SW 1271 (cell line): ENCODE measurements around the gene CEACAM5.

ENCODE experiments used
- DNase-seq, 2 experiments: peaks; one replicate each; lab custom pipeline; 2025; lab: John Stamatoyannopoulos, UW

The CEACAM5 gene

DNA sequence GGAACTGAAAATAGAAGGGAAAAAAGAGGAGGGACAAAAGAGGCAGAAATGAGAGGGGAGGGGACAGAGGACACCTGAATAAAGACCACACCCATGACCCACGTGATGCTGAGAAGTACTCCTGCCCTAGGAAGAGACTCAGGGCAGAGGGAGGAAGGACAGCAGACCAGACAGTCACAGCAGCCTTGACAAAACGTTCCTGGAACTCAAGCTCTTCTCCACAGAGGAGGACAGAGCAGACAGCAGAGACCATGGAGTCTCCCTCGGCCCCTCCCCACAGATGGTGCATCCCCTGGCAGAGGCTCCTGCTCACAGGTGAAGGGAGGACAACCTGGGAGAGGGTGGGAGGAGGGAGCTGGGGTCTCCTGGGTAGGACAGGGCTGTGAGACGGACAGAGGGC lies at the start of gene CEACAM5:
TSS of gene CEACAM5 (plus strand) at position 146 of the 400 bp plus-strand sequence. CDS start at position 252, 106 bp downstream.
- DNase-seq: no peak

DNA sequence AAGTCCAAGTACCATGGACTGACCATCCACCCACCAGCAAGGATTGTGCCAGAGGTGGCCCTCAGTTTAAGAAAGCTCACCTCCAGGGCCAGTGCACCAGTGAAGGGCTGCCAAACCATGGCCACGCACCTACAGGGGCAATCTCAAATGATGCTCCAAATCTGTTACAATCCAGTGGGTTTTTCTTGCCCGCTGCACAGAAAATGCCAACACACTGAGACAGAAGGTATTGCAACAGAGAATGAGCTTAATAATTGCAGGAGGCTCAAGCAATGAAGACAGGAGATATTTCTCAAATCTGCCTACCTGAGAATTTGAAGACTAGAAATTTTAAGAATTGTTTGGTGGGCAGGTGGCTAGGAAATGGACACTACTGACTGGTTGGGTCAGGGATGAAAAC lies 42.4 kb upstream of the CEACAM5 start:
- DNase-seq: no peak

DNA sequence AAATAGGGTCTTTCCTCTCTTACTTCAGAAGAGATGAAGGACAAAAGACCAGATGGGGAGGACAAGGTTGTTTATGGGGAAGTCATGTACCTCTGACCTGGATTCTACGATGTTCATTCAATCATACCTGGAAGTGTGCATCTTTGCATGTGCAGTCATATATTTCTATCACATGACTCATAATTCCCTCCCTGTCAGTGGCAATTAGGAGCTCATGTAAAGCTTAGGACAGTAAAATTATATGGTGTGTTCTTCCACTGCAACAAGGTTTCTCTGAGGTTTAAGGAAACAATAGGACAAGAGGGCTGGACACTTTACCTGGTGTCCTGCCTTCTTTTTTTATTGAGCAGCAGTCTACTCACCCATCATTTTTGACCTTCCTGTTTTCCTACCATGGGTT lies 40.1 kb upstream of the CEACAM5 start:
- DNase-seq: no peak

DNA sequence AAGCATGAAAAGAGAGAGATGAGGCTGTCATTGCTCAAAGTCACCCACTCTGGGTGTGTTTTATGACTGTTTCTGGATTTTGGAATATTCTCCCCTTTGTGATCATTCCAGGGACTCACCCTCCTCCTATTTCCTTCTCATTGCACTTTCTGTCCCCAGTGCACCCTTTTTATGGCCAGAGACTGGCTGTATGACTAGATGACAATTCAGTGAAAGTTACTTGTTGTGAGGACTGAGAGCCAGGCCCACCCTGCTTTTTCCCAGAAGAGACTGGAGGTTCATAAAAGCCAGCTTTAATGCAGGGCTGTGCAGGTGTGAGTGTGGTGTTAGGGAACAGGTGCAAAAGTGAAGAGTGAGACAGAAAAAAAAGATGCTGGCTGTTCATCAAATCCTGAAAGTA lies 37.7 kb upstream of the CEACAM5 start:
- no peak for DNase-seq

DNA sequence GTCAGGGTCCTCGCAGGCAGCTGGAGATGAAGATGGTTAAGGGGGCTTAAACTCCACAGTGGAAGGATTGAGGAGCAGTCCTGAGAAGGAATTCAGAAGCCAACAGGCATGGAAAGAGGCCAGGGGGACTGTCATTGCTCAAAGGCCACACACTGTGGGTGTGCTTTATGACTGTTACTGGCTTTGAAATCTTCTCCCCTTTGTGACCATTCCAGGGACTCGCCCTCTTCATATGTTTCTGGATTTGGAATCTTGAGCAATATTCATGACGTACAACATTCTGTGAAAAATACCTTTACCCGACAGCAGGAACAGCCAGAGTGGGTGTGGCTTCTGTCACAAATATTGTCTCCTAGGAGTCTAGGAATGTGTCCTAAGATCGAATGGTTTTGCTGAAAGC lies 36.9 kb upstream of the CEACAM5 start:
- no peak for DNase-seq

DNA sequence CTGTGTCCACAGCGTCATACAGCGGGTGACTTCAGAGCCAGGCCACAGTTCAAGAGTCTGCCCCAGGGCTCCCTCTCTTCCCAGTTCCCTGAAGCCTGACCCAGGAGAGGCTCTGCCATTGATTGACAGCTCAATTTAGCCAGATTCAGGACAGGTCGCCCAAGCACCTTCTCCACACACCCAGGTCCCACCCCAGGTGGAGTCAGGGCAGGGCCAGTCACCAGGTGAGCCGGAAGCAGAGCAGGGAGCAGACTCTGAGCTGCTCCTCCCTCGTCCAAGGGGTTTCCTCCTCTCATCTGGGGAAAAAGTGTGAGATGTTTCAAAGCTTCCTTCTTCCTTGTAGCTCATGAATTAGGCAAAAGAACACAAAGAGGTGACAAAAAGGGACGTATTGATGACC lies 26.0 kb upstream of the CEACAM5 start:
- DNase-seq: no peak

DNA sequence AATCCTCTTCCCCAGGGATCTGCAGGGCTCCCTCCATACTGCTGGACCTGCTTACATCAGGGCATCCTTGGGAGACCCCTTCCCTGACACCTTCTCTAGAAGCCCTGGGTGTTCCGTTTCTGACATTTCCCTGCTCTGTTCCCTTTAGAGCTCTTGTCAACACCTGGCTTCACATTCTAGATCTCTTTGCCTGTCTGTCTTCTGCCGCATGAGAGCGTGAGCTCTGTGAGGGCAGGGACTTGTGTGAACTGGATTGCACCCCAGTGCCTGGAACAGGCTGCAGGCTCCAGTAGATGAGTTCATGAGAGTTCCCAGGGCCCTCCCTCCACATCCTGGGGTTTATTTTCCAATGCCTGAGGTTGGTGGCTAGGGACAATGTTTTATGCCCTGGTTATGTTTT lies 21.0 kb upstream of the CEACAM5 start:
- DNase-seq: no peak

DNA sequence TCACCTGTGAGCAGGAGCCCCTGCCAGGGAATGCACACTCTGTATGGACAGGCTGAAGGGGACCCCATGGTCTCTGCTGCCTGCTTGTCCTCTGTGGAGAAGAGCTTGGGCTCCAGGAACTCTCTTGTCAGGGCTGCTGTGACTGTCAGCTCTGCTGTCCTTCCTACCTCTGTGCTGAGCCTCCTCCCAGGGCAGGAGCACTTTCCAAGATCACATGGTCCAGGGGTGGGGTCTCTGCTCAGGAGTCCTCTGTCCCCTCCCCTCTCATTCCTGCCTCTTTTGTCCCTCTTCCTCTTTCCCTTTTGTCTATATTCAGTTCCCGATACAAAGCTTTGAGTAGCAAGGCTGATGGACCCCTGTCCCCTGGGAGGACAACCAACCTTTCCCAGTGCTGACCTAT lies 20.3 kb upstream of the CEACAM5 start, which contains the start of gene CEACAM7:
TSS of gene CEACAM7 (minus strand) at position 173 of the 400 bp plus-strand sequence. CDS start at position 68, 105 bp downstream.
- DNase-seq: no peak

DNA sequence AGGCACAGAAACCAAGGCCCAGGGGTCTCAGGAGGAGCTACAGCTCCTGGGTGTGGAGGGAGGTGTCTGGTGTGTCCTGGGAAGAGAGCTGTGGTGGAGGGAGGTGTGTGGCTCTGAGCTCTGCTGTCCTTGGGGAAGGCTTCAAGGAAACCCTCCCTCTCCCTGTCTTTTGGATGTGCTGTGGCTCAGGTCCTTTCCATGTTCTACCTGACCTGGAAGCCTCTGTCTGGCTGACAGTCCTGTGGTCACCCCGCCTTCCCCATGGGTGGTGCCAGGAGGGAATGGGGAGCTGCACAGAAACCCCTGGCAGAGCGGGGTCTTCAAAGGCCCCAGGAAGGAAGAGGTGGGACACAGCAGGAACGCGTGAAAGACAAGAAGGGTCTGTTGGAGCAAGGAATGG lies 19.7 kb upstream of the CEACAM5 start:
- DNase-seq: no peak

DNA sequence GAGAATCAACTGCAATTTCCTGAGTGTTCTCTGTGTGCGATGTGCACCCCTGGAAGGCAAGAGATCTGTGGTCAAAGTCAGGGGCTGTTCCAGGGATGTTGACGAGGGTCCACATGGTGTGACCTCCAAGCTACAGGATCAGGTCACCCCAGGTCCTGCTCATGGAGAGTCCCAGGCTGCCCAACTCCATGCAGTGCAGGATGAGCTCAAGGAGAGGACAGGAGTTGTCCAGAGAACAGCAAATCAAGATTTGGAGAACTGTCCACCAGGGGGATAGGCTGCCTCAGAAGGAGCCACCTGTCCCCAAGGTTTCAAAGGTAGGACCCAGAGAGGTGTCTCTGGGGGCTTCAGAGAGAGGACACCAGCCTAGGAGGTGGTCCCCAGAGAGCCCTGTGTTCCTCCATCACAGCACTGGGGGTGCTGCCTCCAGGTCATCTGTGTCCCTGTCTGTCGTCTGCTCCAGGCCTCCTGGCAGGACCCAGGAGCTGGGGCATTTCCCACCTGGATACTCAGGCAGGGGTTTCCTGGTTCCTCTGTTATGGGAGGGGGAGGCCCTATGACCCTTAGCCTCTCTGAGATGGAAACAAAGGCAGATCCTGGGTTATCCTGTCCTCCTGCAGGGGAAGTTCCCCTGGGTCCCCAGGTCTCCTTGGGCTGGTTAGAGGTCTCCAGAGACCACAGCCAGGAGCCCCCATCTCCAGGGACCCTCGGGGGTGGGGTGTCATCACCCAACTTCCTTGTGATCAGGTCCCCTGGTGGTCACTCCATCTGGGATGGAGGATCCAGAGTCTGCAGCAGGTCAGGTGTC lies 18.2 kb upstream of the CEACAM5 start:
- no peak for DNase-seq

DNA sequence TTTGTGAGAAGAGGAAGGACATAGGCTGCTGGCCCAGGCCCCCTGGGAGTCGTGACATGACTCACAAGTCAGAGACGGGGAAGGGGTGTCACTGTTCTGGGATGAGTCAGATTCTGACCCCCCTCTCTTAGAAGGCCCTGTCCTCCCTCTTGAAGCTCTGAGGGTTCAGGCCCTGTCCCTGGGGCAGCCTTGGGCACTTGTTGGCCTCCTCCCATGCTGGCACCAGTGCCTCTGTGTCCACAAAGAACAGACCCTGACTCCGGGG lies 17.7 kb upstream of the CEACAM5 start:
- no peak for DNase-seq

DNA sequence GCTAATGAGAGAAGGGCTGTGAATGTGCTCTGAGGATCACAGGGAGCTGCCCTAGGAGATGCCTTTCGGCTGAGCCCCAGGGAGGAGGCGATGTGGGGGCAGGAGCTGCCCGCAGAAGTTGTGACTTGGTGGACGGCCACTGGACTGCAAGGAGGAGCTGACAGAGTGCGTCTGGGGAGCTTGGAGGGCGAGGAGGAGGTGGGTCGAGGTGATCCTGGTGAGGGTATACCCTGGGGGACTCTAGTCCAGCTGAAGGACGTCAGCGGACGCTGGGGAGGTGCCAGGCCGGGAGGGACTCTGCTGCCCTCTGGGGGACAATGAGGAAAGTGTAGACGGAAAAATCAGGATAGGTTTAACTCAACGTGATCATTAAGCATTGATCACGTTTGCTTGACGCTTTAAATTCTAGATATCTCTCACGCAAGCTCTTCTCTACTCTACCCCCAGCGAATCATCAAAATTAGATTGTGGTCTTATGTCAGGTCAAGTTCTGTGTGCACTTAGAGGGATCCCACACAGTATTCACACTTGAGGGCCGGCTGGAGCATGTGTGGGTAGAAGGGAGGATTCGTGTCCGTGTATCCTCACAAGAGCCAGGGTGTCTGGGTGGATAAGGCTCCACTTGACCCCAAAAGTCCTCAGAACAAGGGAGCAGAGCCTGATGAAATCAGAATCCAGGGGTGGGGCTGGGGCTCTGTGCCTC lies 17.0 kb upstream of the CEACAM5 start:
- no peak for DNase-seq

DNA sequence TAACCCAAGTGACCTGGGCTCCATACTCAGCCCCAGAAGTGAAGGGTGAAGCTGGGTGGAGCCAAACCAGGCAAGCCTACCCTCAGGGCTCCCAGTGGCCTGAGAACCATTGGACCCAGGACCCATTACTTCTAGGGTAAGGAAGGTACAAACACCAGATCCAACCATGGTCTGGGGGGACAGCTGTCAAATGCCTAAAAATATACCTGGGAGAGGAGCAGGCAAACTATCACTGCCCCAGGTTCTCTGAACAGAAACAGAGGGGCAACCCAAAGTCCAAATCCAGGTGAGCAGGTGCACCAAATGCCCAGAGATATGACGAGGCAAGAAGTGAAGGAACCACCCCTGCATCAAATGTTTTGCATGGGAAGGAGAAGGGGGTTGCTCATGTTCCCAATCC lies 14.2 kb upstream of the CEACAM5 start:
- no peak for DNase-seq

DNA sequence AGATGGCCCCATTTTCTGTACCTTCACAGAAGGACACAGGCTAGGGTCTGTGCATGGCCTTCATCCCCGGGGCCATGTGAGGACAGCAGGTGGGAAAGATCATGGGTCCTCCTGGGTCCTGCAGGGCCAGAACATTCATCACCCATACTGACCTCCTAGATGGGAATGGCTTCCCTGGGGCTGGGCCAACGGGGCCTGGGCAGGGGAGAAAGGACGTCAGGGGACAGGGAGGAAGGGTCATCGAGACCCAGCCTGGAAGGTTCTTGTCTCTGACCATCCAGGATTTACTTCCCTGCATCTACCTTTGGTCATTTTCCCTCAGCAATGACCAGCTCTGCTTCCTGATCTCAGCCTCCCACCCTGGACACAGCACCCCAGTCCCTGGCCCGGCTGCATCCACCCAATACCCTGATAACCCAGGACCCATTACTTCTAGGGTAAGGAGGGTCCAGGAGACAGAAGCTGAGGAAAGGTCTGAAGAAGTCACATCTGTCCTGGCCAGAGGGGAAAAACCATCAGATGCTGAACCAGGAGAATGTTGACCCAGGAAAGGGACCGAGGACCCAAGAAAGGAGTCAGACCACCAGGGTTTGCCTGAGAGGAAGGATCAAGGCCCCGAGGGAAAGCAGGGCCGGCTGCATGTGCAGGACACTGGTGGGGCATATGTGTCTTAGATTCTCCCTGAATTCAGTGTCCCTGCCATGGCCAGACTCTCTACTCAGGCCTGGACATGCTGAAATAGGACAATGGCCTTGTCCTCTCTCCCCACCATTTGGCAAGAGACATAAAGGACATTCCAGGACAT lies 13.4 kb upstream of the CEACAM5 start:
- DNase-seq: no peak

DNA sequence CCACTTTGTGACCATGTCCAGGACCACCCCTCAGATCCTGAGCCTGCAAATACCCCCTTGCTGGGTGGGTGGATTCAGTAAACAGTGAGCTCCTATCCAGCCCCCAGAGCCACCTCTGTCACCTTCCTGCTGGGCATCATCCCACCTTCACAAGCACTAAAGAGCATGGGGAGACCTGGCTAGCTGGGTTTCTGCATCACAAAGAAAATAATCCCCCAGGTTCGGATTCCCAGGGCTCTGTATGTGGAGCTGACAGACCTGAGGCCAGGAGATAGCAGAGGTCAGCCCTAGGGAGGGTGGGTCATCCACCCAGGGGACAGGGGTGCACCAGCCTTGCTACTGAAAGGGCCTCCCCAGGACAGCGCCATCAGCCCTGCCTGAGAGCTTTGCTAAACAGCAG lies 12.7 kb upstream of the CEACAM5 start:
- DNase-seq: no peak

DNA sequence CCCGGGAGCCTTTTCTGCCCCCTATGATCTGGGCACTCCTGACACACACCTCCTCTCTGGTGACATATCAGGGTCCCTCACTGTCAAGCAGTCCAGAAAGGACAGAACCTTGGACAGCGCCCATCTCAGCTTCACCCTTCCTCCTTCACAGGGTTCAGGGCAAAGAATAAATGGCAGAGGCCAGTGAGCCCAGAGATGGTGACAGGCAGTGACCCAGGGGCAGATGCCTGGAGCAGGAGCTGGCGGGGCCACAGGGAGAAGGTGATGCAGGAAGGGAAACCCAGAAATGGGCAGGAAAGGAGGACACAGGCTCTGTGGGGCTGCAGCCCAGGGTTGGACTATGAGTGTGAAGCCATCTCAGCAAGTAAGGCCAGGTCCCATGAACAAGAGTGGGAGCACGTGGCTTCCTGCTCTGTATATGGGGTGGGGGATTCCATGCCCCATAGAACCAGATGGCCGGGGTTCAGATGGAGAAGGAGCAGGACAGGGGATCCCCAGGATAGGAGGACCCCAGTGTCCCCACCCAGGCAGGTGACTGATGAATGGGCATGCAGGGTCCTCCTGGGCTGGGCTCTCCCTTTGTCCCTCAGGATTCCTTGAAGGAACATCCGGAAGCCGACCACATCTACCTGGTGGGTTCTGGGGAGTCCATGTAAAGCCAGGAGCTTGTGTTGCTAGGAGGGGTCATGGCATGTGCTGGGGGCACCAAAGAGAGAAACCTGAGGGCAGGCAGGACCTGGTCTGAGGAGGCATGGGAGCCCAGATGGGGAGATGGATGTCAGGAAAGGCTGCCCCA lies 11.8 kb upstream of the CEACAM5 start:
- DNase-seq: no peak

DNA sequence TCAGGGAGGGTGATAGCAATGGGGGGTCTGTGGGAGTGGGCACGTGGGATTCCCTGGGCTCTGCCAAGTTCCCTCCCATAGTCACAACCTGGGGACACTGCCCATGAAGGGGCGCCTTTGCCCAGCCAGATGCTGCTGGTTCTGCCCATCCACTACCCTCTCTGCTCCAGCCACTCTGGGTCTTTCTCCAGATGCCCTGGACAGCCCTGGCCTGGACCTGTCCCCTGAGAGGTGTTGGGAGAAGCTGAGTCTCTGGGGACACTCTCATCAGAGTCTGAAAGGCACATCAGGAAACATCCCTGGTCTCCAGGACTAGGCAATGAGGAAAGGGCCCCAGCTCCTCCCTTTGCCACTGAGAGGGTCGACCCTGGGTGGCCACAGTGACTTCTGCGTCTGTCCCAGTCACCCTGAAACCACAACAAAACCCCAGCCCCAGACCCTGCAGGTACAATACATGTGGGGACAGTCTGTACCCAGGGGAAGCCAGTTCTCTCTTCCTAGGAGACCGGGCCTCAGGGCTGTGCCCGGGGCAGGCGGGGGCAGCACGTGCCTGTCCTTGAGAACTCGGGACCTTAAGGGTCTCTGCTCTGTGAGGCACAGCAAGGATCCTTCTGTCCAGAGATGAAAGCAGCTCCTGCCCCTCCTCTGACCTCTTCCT lies 11.1 kb upstream of the CEACAM5 start:
- no peak for DNase-seq

DNA sequence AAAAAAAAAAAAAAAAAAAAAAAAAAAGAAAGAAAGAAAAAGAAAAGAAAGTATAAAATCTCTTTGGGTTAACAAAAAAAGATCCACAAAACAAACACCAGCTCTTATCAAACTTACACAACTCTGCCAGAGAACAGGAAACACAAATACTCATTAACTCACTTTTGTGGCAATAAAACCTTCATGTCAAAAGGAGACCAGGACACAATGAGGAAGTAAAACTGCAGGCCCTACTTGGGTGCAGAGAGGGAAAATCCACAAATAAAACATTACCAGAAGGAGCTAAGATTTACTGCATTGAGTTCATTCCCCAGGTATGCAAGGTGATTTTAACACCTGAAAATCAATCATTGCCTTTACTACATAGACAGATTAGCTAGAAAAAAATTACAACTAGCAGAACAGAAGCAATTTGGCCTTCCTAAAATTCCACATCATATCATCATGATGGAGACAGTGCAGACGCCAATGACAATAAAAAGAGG lies 9.6 kb upstream of the CEACAM5 start:
- no peak for DNase-seq

DNA sequence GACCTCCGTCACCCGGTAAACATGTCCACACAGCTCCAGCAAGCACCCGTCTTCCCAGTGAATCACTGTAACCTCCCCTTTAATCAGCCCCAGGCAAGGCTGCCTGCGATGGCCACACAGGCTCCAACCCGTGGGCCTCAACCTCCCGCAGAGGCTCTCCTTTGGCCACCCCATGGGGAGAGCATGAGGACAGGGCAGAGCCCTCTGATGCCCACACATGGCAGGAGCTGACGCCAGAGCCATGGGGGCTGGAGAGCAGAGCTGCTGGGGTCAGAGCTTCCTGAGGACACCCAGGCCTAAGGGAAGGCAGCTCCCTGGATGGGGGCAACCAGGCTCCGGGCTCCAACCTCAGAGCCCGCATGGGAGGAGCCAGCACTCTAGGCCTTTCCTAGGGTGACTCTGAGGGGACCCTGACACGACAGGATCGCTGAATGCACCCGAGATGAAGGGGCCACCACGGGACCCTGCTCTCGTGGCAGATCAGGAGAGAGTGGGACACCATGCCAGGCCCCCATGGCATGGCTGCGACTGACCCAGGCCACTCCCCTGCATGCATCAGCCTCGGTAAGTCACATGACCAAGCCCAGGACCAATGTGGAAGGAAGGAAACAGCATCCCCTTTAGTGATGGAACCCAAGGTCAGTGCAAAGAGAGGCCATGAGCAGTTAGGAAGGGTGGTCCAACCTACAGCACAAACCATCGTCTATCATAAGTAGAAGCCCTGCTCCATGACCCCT lies 9.0 kb upstream of the CEACAM5 start:
- DNase-seq: no peak

DNA sequence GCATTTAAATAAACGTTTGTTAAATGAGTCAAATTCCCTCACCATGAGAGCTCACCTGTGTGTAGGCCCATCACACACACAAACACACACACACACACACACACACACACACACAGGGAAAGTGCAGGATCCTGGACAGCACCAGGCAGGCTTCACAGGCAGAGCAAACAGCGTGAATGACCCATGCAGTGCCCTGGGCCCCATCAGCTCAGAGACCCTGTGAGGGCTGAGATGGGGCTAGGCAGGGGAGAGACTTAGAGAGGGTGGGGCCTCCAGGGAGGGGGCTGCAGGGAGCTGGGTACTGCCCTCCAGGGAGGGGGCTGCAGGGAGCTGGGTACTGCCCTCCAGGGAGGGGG lies 8.5 kb upstream of the CEACAM5 start:
- no peak for DNase-seq
